ENCODE measurements around the gene SFMBT2.
"Not testable (repeated sequence)": the region's sequence is repeated elsewhere in the genome, so short reads cannot be mapped to it uniquely, and the experiment has no call there.

Gene SFMBT2

GRCh38 chr10:7192061-7192460 lies 218.8 kb downstream of the SFMBT2 start:
- TF ChIP-seq CTCF (IDR thresholded peaks at IDR 0.05) = no peak
- no peak overlapping the region for H3K27ac ChIP-seq
- DNase-seq (ENCODE audit: low spot score) = no peak
- H3K4me3 ChIP-seq = no peak overlapping the region

GRCh38 chr10:7190772-7191171 lies 220.1 kb downstream of the SFMBT2 start:
- not testable (repeated sequence) for H3K4me3 ChIP-seq; H3K27ac ChIP-seq; DNase-seq (ENCODE audit: low spot score)

- no peak for TF ChIP-seq CTCF (IDR thresholded peaks at IDR 0.05)
- no peak for DNase-seq (ENCODE audit: low spot score)
- Histone ChIP-seq H3K27ac (no peak overlapping the region), H3K4me3 (no peak overlapping the region)
Measured at GRCh38 chr10:7189909-7190308, 220.9 kb downstream of the SFMBT2 start.

- Histone ChIP-seq H3K4me3 (no peak overlapping the region), H3K27ac (no peak overlapping the region)
- no peak for TF ChIP-seq CTCF (IDR thresholded peaks at IDR 0.05)
- no peak for DNase-seq (ENCODE audit: low spot score)
Measured at GRCh38 chr10:7188456-7189050, 222.3 kb downstream of the SFMBT2 start.

- no peak for DNase-seq (ENCODE audit: low spot score)
- no peak overlapping the region for H3K27ac ChIP-seq
- no peak for TF ChIP-seq CTCF (IDR thresholded peaks at IDR 0.05)
Measured at GRCh38 chr10:7186387-7187018, 224.3 kb downstream of the SFMBT2 start.

GRCh38 chr10:7185367-7185690 lies 225.5 kb downstream of the SFMBT2 start:
- Histone ChIP-seq H3K4me3 (no peak overlapping the region), H3K27ac (no peak overlapping the region)
- no peak for TF ChIP-seq CTCF (IDR thresholded peaks at IDR 0.05)
- no peak for DNase-seq (ENCODE audit: low spot score)

More at GRCh38 chr10:7186387-7187018, 224.3 kb downstream of the SFMBT2 start:
- no peak overlapping the region for H3K4me3 ChIP-seq

GRCh38 chr10:7184660-7185366 lies 226.0 kb downstream of the SFMBT2 start:
- Histone ChIP-seq H3K27ac (no peak overlapping the region), H3K4me3 (no peak overlapping the region)
- no peak for DNase-seq (ENCODE audit: low spot score)
- TF ChIP-seq CTCF (IDR thresholded peaks at IDR 0.05) = no peak

GRCh38 chr10:7184116-7184515 lies 226.7 kb downstream of the SFMBT2 start:
- not testable (repeated sequence) for H3K27ac ChIP-seq; DNase-seq (ENCODE audit: low spot score); H3K4me3 ChIP-seq

- not testable (repeated sequence) for DNase-seq (ENCODE audit: low spot score); H3K27ac ChIP-seq; H3K4me3 ChIP-seq
Measured at GRCh38 chr10:7182327-7182726, 228.5 kb downstream of the SFMBT2 start.

All from coronary artery (tissue), 2 donors.